Raji (cell line): ENCODE results near the gene C5orf63.

Experiments
- POLR2A ChIP-seq: IDR thresholded peaks from 2 replicates; pipeline ENCODE4 v1.6.1; 2011; ENCODE audit warnings: low read depth, low read length, control low read depth; ENCODE audit not compliant: insufficient read depth

The C5orf63 gene

GRCh38 chr5:127072861-127073846, at the start of gene C5orf63:
Gene C5orf63, minus strand, starts transcription at chr5:127073502. Its CDS starts 14,507 bp downstream, at chr5:127058995.
- TF ChIP-seq POLR2A = no peak

- TF ChIP-seq POLR2A = no peak
Measured at GRCh38 chr5:127112347-127112864, 39.1 kb upstream of the C5orf63 start.

GRCh38 chr5:127111112-127111511, 37.8 kb upstream of the C5orf63 start:
- no peak for TF ChIP-seq POLR2A

GRCh38 chr5:127101935-127102334, 28.6 kb upstream of the C5orf63 start:
- no peak for TF ChIP-seq POLR2A

GRCh38 chr5:127101533-127101932, 28.2 kb upstream of the C5orf63 start:
- TF ChIP-seq POLR2A = no peak

- no peak for TF ChIP-seq POLR2A
Measured at GRCh38 chr5:127098241-127098640, 24.9 kb upstream of the C5orf63 start.

- TF ChIP-seq POLR2A = no peak
Measured at GRCh38 chr5:127097278-127097677, 24.0 kb upstream of the C5orf63 start.

- TF ChIP-seq POLR2A = no peak
Measured at GRCh38 chr5:127096328-127096993, 23.2 kb upstream of the C5orf63 start.

- no peak for TF ChIP-seq POLR2A
Measured at GRCh38 chr5:127094161-127094814, 21.0 kb upstream of the C5orf63 start.

- TF ChIP-seq POLR2A = no peak
Measured at GRCh38 chr5:127092690-127093089, 19.4 kb upstream of the C5orf63 start.

- TF ChIP-seq POLR2A = no peak
Measured at GRCh38 chr5:127089191-127089590, 15.9 kb upstream of the C5orf63 start.

- TF ChIP-seq POLR2A = no peak
Measured at GRCh38 chr5:127088251-127088650, 14.9 kb upstream of the C5orf63 start.

GRCh38 chr5:127086589-127086988, 13.3 kb upstream of the C5orf63 start:
- TF ChIP-seq POLR2A = no peak

GRCh38 chr5:127085796-127086195, 12.5 kb upstream of the C5orf63 start:
- TF ChIP-seq POLR2A = no peak

- no peak for TF ChIP-seq POLR2A
Measured at GRCh38 chr5:127085371-127085770, 12.1 kb upstream of the C5orf63 start.
